HG03457 (cell line): ENCODE measurements around the gene MSRB1.

Experiments used
- ATAC-seq: cut with Tn5 transposase; IDR thresholded peaks from one replicate; pipeline ENCODE4 v1.9.1; 2021; ENCODE audit warnings: moderate number of reproducible peaks; ENCODE audit not compliant: unreplicated experiment

MSRB1 gene

DNA sequence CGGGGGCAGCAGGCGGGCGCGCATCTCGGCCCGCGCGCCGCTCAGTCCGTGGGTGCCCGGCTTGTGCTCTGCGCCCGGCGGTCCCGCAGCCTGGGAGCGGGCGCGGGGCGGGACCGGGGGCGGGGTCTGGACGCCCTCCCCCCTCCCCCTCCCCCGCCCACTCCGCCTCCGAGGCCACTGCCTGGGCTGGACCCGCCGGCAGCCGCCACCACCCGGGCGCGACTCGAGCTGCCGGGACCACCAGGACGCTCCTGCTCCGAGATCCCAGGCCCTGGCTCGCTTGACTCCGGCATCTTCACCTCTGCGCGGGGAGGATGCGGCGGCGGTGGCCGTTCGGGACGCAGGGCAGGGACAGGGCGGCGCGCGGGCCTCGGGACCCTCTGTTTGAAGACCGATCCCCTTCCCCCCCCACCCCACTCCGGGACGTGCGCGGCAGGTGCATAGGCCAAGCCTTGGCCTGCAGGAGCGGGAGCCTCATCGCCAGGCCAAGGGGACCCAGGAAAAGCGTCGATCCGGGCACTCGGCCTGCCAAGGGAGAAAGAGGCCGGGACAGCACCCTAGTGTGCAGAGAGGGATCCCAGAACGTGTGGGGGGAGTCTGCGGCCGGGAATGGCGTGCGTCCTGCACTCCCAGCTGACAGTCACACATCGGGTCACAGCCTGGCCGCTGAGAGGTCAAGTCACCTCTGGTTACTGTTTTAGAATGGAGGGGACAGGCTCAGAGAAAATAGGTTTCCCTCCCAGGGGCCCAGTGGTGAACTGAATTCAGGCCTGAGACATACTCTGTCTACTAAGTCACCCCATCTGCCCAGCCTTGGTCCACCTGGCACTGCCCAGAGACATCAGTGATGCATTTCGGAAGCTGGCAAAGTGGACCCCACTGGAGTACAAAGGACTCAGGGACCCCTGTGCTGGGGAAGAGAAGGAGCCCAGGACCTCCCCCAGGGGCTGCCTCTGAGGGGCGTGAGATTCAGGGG lies 24.4 kb downstream of the MSRB1 start, which contains the start of gene HS3ST6:
Gene HS3ST6, minus strand, starts transcription at position 65 of the 976 bp plus-strand sequence. CDS start 92 bp downstream, outside the sequence.
- ATAC-seq: no peak

GRCh38 chr16:1917665-1918350 lies 25.2 kb downstream of the MSRB1 start:
- ATAC-seq: no peak

DNA sequence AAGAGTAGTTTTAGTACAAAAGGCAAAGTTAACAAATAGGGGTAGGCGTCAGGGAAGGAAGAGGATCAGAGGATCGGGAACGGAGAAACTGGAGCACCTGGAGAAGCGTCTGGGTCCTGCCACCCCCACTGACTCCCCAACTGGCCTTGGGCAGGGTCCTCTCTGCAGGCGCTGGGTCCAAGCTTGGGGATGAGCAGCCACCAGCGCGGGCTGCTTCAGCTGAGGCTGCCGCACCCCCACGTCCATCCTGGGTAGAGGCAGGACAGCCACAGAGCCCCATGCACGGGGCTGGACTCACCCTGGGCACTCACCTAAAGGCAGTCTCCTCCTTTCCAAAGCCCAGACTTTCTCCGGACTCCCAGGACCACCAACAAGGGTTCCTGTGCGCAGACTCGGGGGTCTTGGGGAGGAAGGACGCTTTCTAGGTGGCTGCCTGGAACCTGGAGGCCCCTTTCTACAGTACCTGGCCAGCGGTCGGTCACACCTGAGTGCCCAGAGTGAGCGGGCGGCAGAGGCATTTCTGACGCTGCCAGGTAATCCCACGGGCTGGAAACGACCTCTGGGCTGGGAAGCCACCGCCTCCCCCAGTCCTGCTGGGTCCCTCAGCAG lies 25.8 kb downstream of the MSRB1 start:
- ATAC-seq: no peak

DNA sequence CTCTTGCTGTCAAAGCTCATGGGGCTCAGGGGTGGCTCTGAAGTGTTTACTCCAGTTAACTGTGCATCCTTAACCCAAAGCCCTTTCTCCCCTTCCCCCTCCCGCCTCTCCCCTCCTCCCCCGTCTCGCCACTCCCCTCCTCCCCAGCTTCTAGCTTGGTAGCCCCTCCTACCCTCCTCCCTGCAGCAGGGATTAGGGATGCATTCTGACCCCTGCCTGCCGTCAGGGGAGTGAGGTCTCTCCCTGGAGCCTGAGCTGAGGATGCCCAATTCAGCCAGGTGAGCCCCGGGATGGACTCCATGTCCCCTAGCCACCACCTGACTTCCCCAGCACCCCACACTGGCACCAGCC lies 26.4 kb downstream of the MSRB1 start:
- no peak for ATAC-seq

- ATAC-seq: no peak
Observed at GRCh38 chr16:1915732-1916639, 27.0 kb downstream of the MSRB1 start.

GRCh38 chr16:1914988-1915387 lies 28.0 kb downstream of the MSRB1 start:
- ATAC-seq: no peak

GRCh38 chr16:1914084-1914608 lies 28.9 kb downstream of the MSRB1 start:
- no peak for ATAC-seq

GRCh38 chr16:1913327-1914083 lies 29.5 kb downstream of the MSRB1 start:
- no peak for ATAC-seq

DNA sequence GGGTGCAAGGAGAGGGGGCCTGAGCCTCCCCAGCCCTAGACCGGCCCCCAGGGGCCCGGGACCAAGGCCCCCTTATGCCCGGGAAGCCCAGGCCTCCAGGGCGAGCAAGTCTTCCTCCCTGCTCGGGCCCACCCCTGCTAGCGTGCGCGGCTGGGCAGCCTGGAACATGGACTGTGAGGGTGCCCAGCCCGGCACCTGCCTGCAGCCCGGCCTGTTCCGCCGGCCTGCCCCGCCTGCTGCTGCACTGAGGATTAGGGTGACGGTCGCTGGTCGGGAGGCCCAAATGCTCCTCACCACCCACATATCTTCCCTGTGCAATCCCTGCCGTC lies 30.8 kb downstream of the MSRB1 start:
- ATAC-seq: no peak

GRCh38 chr16:1911467-1912214 lies 31.4 kb downstream of the MSRB1 start:
- no peak for ATAC-seq

GRCh38 chr16:1909561-1910231 lies 33.3 kb downstream of the MSRB1 start:
- no peak for ATAC-seq

DNA sequence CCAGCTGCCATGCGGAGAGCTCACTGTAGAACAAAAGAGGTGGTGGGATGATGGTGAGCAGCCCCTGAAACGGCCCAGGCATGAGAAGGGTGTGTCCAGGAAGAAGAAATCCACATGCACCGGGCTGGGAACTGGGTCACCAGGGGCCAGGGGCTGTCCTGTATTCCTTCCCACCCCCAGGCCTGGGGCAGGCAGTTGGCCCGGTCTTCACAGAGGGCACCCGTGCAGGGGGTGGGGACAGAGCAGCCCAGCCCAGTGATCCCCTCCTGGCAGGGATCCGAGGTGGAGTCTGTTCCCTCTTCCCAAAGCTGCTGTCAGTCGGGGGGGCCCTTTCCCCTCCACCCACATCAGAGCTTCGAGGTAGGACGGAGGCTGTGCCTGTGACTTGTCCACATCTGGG lies 34.0 kb downstream of the MSRB1 start:
- no peak for ATAC-seq

DNA sequence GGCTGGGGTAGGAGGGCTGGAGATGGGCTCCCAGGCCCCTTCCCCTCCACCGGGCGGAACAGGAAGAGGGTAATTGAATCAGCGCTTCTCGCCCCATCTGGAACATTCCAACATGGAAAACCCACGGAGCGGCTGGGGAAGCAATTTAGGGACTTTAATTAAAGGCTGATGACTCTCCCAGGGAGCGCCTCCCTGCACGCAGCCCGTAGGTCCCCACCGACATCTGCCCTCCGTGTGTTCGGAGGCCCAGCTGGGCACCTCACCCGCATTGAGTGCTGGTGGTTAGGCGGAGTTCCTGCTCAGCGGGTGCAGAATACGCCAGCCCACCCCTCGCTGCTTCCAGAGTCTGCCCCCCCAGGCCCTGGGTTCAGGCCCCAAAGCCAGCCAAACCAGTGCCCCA lies 34.8 kb downstream of the MSRB1 start:
- ATAC-seq: no peak

GRCh38 chr16:1907226-1907860 lies 35.7 kb downstream of the MSRB1 start:
- no peak for ATAC-seq

DNA sequence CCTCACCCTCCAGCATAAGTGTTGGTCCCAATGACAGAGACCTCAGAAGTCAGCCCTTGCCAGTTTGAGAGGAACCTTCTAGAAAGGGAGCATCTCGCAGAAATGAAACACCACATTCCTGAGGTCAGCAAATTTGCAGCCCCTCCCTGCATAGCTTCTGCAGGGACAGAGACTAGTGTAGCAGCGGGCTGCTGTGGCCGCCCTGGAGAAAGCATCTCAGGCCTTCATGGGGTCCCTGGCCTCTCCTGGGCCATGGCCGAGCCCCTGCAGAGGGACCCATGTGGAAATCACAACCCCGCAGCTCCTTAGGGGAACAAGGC lies 36.2 kb downstream of the MSRB1 start:
- no peak for ATAC-seq

- no peak for ATAC-seq
Observed at GRCh38 chr16:1906055-1906845, 36.7 kb downstream of the MSRB1 start.
